ENCODE results near the gene RIPOR3.
A peak's percentile ranks its signal among the peaks of the same experiment; 100 is the strongest.

Gene RIPOR3

GRCh38 chr20:50690650-50691572 lies at the start of gene RIPOR3:
RIPOR3 (minus strand) TSS chr20:50691542; CDS start chr20:50691128, 414 bp downstream.
- DNase-seq, result no peak

DNA sequence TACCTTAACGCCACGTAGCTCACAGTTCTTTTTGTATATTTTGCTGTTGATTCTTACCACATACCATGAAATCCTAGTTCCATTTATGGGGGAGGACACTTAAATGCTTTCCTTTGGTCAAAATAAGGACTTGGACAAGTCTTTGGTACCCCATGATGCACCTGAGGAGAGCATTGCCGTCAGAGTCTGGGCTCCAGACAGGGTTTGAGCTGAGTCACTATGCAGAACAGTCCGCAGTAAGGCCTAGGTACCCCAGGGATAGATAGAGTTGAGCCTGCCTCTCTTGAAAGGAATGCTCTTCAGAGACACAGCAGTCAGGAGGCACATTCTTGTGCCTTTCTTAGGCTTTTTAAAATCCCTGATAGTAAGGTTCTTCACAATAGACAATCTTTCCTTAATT lies 46.0 kb upstream of the RIPOR3 start:
- DNase-seq, result no peak

GRCh38 chr20:50735813-50736212 lies 44.5 kb upstream of the RIPOR3 start:
- DNase-seq, result no peak

GRCh38 chr20:50734730-50735679 lies 43.7 kb upstream of the RIPOR3 start:
- DNase-seq, result no peak

GRCh38 chr20:50733644-50734349 lies 42.5 kb upstream of the RIPOR3 start:
- DNase-seq, result no peak

- peak; percentile 15 for DNase-seq
These were observed 40.8 kb upstream of the RIPOR3 start for GRCh38 chr20:50731930-50732690.

- DNase-seq, result peak; percentile 99
These were observed 40.0 kb upstream of the RIPOR3 start, which contains the start of gene PARD6B for GRCh38 chr20:50731055-50731929. PARD6B (plus strand) TSS chr20:50731580; CDS start chr20:50731787, 207 bp downstream.

- no peak for DNase-seq
These were observed 39.4 kb upstream of the RIPOR3 start for GRCh38 chr20:50730765-50731054.

GRCh38 chr20:50729901-50730764 lies 38.8 kb upstream of the RIPOR3 start:
- no peak for DNase-seq

GRCh38 chr20:50728981-50729874 lies 37.9 kb upstream of the RIPOR3 start:
- DNase-seq, result no peak

- DNase-seq, result no peak
These were observed 37.2 kb upstream of the RIPOR3 start for GRCh38 chr20:50728486-50728980.

DNA sequence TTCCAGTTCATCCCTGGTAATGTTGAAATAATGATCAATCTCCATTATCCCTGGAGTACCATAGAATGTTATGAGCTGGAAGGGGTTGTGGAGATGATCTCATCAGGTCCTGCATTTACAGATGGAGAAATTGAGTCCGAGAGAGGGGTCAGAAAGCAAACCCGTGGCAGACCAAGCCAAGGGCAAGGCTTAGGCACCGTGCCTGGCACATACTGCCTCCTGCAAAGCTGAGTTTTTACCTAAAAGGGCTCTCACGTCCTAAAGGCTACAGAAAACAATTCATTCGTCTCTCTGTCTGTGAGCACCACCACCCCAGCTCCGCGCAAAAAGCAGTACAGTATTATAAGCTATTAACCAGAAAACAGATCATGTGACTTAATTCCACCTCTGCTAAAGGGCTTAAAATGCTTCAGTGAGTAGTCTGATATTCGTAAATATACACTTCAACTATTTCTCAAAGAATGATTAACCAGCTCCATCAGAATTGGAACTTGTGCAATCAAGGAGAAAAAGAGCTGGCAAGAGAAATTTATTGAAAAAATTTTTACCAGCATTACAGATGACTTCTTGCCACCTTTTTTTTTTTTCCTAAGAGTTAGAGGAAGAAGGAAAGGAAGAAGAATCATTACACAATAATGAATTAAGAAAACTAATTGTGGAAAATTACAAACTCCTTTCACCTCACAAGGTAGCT lies 36.6 kb upstream of the RIPOR3 start:
- no peak for DNase-seq

DNA sequence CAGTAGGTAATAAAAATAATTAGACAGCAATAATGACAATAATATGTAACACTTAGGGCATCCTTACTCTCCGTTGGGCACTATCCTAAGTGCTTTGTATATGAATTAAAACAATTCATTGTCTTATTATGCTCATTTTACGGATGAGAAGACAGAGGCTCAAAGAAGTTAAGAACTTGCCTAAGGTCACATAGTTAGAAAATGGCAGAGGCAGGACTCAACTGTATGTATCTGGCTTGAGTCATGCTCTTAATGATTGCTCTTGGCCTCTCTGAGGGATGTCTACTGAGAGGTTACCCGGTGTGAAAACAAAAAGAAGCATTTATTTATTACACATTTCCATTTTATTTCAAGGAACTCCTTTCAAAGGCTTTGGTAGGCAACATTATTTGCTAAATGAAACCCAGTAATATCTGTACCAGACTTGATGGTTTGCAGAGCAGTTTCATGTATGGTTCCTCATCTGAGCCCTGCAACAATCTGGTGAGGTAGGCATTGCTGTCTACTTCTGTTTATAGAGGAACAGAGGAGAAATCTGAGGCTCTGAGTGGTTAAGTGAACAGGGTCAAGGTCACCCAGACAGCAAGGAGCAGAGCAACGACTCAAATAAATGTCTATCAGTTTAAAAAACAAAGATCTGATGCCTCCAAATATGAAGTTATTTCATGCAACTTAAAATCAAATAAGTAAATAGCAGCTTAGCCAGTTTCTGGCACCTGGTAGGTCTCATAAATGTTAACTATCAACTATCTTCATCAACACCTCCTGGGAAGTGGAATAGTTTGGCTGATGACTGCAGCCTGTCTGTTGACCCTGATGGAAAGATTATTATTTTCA lies 35.8 kb upstream of the RIPOR3 start:
- DNase-seq, result no peak

DNA sequence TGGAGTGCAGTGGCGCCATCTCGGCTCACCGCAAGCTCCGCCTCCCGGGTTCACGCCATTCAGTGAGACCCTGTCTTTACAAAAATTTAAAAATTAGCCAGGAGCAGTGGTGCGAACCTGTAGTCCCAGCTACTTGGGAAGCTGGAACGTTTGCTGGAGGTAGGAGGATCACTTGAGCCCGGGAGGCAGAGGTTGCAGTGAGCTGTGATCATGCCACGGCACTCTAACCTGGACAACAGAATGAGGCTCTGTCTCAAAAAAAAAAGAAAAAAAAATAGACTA lies 34.3 kb upstream of the RIPOR3 start:
- DNase-seq, result no peak

GRCh38 chr20:50724851-50725723 lies 33.7 kb upstream of the RIPOR3 start:
- no peak for DNase-seq

DNA sequence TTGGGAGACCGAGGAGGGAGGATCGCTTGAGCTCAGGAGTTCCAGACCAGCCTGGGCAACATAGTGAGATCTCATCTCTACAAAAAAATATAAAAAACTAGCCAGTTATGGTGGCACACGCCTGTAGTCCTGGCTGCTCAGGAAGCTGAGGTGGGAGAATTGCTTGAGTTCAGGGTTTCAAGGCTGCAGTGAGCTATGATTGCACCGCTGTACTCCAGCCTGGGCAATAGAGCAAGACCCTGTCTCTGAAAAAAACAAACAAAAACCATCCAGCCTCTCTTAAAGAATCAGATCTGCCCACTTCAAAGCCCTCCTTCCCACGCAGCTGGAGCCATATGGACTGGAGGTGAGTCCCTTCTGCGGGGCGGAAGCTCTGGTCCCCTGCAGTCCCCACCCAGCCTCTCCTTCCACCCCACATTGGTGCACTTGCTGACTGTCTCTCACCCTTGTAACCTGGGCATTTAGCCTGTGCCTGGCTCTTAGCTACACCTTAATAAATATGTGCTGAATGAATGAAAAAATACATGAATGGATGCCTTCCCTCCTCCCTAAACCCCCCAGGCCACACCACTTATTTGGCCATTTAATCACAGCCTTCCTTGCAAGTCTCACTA lies 32.9 kb upstream of the RIPOR3 start:
- DNase-seq, result no peak
